GM23338 (cell line): ENCODE data around the gene FRMD3. TPM values are rescaled to one million over a fixed set of nuclear protein-coding genes. Genes with fewer than 3 reads are reported as not detected.

Experiments
- ATAC-seq: fragments of 200-7000 bp; cut with Tn5 transposase; 3 replicates; pipeline ENCODE4 v1.9.1; 2020
- DNase-seq: peaks from one replicate; pipeline ENCODE4 v3.0.0-alpha.2; 2015; ENCODE audit warnings: low spot score
- H2AFZ ChIP-seq: fragments of 200-600 bp; sonication (generic); 2 replicates; pipeline ENCODE4 v1.8.0; 2016; ENCODE audit warnings: antibody characterized with exemption, mild to moderate bottlenecking, moderate library complexity
- H3F3A ChIP-seq: fragments of 200-600 bp; sonication (generic); replicated peaks from 2 replicates; pipeline ENCODE4 v1.8.0; 2017; ENCODE audit warnings: antibody characterized with exemption, mixed run types, low read depth
- H3K27ac ChIP-seq: fragments of 200-600 bp; sonication (generic); 2 replicates; pipeline ENCODE4 v1.6.1; 2016; ENCODE audit warnings: low read depth
- H3K27me3 ChIP-seq: fragments of 200-600 bp; sonication (generic); 2 replicates; pipeline ENCODE4 v1.8.0; 2016; ENCODE audit warnings: mild to moderate bottlenecking, mixed run types, moderate library complexity; ENCODE audit not compliant: insufficient read depth
- H3K36me3 ChIP-seq: fragments of 200-600 bp; sonication (generic); 2 replicates; pipeline ENCODE4 v1.8.0; 2016; ENCODE audit warnings: mild to moderate bottlenecking; ENCODE audit not compliant: insufficient read depth
- H3K4me1 ChIP-seq: fragments of 200-600 bp; sonication (generic); 2 replicates; pipeline ENCODE4 v1.8.0; 2016; ENCODE audit warnings: mild to moderate bottlenecking, moderate library complexity; ENCODE audit not compliant: insufficient read depth
- H3K4me2 ChIP-seq: fragments of 200-600 bp; sonication (generic); 2 replicates; pipeline ENCODE4 v1.7.1; 2017; ENCODE audit warnings: mixed run types
- H3K4me3 ChIP-seq: fragments of 200-600 bp; sonication (generic); 2 replicates; pipeline ENCODE4 v1.6.1; 2016; ENCODE audit warnings: mixed run types
- H3K79me2 ChIP-seq: fragments of 200-600 bp; sonication (generic); replicated peaks from 2 replicates; pipeline ENCODE4 v1.8.0; 2017; ENCODE audit warnings: mild to moderate bottlenecking; ENCODE audit not compliant: insufficient read depth
- H3K9me2 ChIP-seq: fragments of 200-600 bp; sonication (generic); 2 replicates; pipeline ENCODE4 v1.8.0; 2017; ENCODE audit not compliant: insufficient read depth
- H4K20me1 ChIP-seq: fragments of 200-600 bp; sonication (generic); replicated peaks from 2 replicates; pipeline ENCODE4 v1.8.0; 2017; ENCODE audit warnings: mild to moderate bottlenecking; ENCODE audit not compliant: insufficient read depth
- H3K27ac Mint-ChIP-seq: 2 replicates; pipeline ENCODE4 v1.8.0; 2020; ENCODE audit warnings: inconsistent platforms, mild to moderate bottlenecking, moderate library complexity, mixed read lengths
- H3K27me3 Mint-ChIP-seq: 3 replicates; pipeline ENCODE4 v1.8.0; 2022; ENCODE audit warnings: low read depth, mild to moderate bottlenecking, moderate library complexity, mixed read lengths, inconsistent platforms; ENCODE audit not compliant: insufficient read depth, poor library complexity
- H3K36me3 Mint-ChIP-seq: 3 replicates; pipeline ENCODE4 v1.8.0; 2021; ENCODE audit warnings: low read depth, mild to moderate bottlenecking, inconsistent platforms, moderate library complexity, mixed read lengths
- H3K4me1 Mint-ChIP-seq: 3 replicates; pipeline ENCODE4 v1.8.0; 2020; ENCODE audit warnings: mild to moderate bottlenecking, inconsistent platforms, mixed read lengths
- H3K4me3 Mint-ChIP-seq: 3 replicates; pipeline ENCODE4 v1.8.0; 2021; ENCODE audit warnings: moderate library complexity, mild to moderate bottlenecking, inconsistent platforms, mixed read lengths
- H3K9me3 Mint-ChIP-seq: 3 replicates; pipeline ENCODE4 v1.8.0; 2020; ENCODE audit warnings: moderate library complexity, mild to moderate bottlenecking, inconsistent platforms, mixed read lengths
- CREB1 ChIP-seq: fragments of 250-450 bp; sonication (Bioruptor Pico); IDR thresholded peaks from 2 replicates; pipeline ENCODE4 v1.5.0; 2020; ENCODE audit warnings: low read depth, mild to moderate bottlenecking, moderate library complexity
- EZH2 ChIP-seq: fragments of 200-600 bp; sonication (generic); IDR thresholded peaks from one replicate; pipeline ENCODE4 v1.8.0; 2017; ENCODE audit warnings: antibody characterized with exemption, mild to moderate bottlenecking, low read depth; ENCODE audit not compliant: unreplicated experiment
- EZH2phosphoT487 ChIP-seq: fragments of 200-600 bp; sonication (generic); IDR thresholded peaks from one replicate; pipeline ENCODE4 v1.8.1; 2018; ENCODE audit warnings: antibody characterized with exemption; ENCODE audit not compliant: unreplicated experiment
- JUNB ChIP-seq: IDR thresholded peaks from one replicate; pipeline ENCODE4 v1.6.1; 2016; ENCODE audit warnings: antibody characterized with exemption; ENCODE audit not compliant: unreplicated experiment
- NANOG ChIP-seq: IDR thresholded peaks from 2 replicates; pipeline ENCODE4 v1.6.1; 2016; ENCODE audit warnings: antibody characterized with exemption, borderline replicate concordance
- POLR2AphosphoS5 ChIP-seq: IDR thresholded peaks from 2 replicates; pipeline ENCODE4 v1.6.1; 2016; ENCODE audit warnings: antibody characterized with exemption, low read depth
- STAT1 ChIP-seq: IDR thresholded peaks from one replicate; pipeline ENCODE4 v1.6.1; 2016; ENCODE audit warnings: antibody characterized with exemption; ENCODE audit not compliant: unreplicated experiment
- ZNF114 ChIP-seq: fragments of 250-450 bp; sonication (Bioruptor Pico); IDR thresholded peaks from 2 replicates; pipeline ENCODE4 v1.5.0; 2020; ENCODE audit warnings: mild to moderate bottlenecking, moderate library complexity
- ZNF331 ChIP-seq: fragments of 250-450 bp; sonication (Bioruptor Pico); IDR thresholded peaks from 2 replicates; pipeline ENCODE4 v1.5.0; 2020; ENCODE audit warnings: low read depth, mild to moderate bottlenecking, moderate library complexity
- polyA plus RNA-seq: library from polyadenylated mRNA; unstranded; fragments of >200 nt; fragmentation: Nextera tagmentation; extraction: Ambion mirVana; gene quantifications from 2 replicates; pipeline ENCODE4 v1.2.1, GENCODE V29; 2016
- total RNA-seq: library from RNA; depleted of rRNA; stranded (reverse); fragments of >200 nt; shearing (Covaris generic); gene quantifications from 2 replicates; pipeline ENCODE4 v1.2.3, GENCODE V29; 2014
- TF ChIP-seq, protein P1 (sequence below), 2 experiments: fragments of 200-600 bp in 1 of 2; sonication (generic) in 1 of 2; conservative IDR thresholded peaks; 2 replicates each; pipeline versions ENCODE4 v1.5.1 to v1.6.1; 2016 to 2017; ENCODE audit warnings: antibody characterized with exemption in 2 of 2, low read depth in 2 of 2, mild to moderate bottlenecking in 2 of 2, moderate library complexity in 1 of 2
- TF ChIP-seq, protein P2 (sequence below): fragments of 250-450 bp; sonication (Bioruptor Pico); IDR thresholded peaks from 2 replicates; pipeline ENCODE4 v1.5.0; 2020; ENCODE audit warnings: mild to moderate bottlenecking, moderate library complexity
- TF ChIP-seq, protein P3 (sequence below): IDR thresholded peaks from 2 replicates; pipeline ENCODE4 v1.6.1; 2016; ENCODE audit warnings: antibody characterized with exemption
- TF ChIP-seq, protein P4 (sequence below): IDR thresholded peaks from one replicate; pipeline ENCODE4 v1.6.1; 2018; ENCODE audit warnings: antibody characterized with exemption; ENCODE audit not compliant: unreplicated experiment

The FRMD3 gene
- total and polyA plus RNA-seq, 2 experiments from 2014 or later, result 0.47 to 1.2 TPM

DNA sequence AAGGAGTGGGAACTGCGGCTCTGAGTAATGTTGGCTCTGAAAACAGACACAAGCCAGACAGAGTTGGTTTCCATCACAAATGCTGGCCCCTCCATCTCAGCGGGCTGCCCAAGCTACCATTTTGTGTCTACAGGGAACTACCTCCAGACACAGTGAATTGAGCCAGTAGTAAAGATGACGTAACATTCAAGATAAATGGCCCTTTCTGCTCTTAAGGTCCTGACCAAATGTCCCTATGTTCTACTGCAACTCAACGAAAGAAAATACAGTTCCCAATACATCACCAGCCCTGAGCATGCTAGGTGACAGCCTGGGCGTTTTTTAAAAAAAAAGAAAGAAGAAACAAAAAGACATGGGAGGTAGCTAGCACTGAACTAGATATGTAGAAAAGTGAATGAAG lies 247.5 kb downstream of the FRMD3 start:
- no peak overlapping the region for H3K4me2 ChIP-seq
- peaks cover 6% of the 10 kb centered on the region; the same call in 1 of the 2 replicates for H3K9me2 ChIP-seq
- H3K9me3 Mint-ChIP-seq, result no peaks in the 10 kb centered on the region
- H3K36me3 Mint-ChIP-seq, result no peaks in the 10 kb centered on the region; the same call in 2 of the 3 replicates
- H3K4me3 ChIP-seq, result no peak overlapping the region
- H3K79me2 ChIP-seq, result no peaks in the 10 kb centered on the region
- no peaks in the 10 kb centered on the region for H3F3A ChIP-seq
- no peak for TF ChIP-seq NANOG
- TF ChIP-seq POLR2AphosphoS5, result no peak
- TF ChIP-seq STAT1, result no peak
- TF ChIP-seq EZH2phosphoT487, result no peak
- no peak for TF ChIP-seq ZNF331 (CRISPR knock-in tag)
- no peak for TF ChIP-seq ZNF114 (CRISPR knock-in tag)
- TF ChIP-seq, protein P1, sequence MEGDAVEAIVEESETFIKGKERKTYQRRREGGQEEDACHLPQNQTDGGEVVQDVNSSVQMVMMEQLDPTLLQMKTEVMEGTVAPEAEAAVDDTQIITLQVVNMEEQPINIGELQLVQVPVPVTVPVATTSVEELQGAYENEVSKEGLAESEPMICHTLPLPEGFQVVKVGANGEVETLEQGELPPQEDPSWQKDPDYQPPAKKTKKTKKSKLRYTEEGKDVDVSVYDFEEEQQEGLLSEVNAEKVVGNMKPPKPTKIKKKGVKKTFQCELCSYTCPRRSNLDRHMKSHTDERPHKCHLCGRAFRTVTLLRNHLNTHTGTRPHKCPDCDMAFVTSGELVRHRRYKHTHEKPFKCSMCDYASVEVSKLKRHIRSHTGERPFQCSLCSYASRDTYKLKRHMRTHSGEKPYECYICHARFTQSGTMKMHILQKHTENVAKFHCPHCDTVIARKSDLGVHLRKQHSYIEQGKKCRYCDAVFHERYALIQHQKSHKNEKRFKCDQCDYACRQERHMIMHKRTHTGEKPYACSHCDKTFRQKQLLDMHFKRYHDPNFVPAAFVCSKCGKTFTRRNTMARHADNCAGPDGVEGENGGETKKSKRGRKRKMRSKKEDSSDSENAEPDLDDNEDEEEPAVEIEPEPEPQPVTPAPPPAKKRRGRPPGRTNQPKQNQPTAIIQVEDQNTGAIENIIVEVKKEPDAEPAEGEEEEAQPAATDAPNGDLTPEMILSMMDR (conservative IDR thresholded peaks at IDR 0.05; ENCODE audit: low read depth in 2 of 2), result no peak
- TF ChIP-seq, protein P2, sequence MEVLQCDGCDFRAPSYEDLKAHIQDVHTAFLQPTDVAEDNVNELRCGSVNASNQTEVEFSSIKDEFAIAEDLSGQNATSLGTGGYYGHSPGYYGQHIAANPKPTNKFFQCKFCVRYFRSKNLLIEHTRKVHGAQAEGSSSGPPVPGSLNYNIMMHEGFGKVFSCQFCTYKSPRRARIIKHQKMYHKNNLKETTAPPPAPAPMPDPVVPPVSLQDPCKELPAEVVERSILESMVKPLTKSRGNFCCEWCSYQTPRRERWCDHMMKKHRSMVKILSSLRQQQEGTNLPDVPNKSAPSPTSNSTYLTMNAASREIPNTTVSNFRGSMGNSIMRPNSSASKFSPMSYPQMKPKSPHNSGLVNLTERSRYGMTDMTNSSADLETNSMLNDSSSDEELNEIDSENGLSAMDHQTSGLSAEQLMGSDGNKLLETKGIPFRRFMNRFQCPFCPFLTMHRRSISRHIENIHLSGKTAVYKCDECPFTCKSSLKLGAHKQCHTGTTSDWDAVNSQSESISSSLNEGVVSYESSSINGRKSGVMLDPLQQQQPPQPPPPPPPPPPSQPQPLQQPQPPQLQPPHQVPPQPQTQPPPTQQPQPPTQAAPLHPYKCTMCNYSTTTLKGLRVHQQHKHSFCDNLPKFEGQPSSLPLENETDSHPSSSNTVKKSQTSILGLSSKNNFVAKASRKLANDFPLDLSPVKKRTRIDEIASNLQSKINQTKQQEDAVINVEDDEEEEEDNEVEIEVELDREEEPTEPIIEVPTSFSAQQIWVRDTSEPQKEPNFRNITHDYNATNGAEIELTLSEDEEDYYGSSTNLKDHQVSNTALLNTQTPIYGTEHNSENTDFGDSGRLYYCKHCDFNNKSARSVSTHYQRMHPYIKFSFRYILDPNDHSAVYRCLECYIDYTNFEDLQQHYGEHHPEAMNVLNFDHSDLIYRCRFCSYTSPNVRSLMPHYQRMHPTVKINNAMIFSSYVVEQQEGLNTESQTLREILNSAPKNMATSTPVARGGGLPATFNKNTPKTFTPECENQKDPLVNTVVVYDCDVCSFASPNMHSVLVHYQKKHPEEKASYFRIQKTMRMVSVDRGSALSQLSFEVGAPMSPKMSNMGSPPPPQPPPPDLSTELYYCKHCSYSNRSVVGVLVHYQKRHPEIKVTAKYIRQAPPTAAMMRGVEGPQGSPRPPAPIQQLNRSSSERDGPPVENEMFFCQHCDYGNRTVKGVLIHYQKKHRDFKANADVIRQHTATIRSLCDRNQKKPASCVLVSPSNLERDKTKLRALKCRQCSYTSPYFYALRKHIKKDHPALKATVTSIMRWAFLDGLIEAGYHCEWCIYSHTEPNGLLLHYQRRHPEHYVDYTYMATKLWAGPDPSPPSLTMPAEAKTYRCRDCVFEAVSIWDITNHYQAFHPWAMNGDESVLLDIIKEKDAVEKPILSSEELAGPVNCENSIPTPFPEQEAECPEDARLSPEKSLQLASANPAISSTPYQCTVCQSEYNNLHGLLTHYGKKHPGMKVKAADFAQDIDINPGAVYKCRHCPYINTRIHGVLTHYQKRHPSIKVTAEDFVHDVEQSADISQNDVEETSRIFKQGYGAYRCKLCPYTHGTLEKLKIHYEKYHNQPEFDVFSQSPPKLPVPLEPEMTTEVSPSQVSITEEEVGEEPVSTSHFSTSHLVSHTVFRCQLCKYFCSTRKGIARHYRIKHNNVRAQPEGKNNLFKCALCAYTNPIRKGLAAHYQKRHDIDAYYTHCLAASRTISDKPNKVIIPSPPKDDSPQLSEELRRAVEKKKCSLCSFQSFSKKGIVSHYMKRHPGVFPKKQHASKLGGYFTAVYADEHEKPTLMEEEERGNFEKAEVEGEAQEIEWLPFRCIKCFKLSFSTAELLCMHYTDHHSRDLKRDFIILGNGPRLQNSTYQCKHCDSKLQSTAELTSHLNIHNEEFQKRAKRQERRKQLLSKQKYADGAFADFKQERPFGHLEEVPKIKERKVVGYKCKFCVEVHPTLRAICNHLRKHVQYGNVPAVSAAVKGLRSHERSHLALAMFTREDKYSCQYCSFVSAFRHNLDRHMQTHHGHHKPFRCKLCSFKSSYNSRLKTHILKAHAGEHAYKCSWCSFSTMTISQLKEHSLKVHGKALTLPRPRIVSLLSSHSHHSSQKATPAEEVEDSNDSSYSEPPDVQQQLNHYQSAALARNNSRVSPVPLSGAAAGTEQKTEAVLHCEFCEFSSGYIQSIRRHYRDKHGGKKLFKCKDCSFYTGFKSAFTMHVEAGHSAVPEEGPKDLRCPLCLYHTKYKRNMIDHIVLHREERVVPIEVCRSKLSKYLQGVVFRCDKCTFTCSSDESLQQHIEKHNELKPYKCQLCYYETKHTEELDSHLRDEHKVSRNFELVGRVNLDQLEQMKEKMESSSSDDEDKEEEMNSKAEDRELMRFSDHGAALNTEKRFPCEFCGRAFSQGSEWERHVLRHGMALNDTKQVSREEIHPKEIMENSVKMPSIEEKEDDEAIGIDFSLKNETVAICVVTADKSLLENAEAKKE, result no peak
- no peak for TF ChIP-seq CREB1 (CRISPR knock-in tag)
- no peak for TF ChIP-seq JUNB
- TF ChIP-seq, protein P3, sequence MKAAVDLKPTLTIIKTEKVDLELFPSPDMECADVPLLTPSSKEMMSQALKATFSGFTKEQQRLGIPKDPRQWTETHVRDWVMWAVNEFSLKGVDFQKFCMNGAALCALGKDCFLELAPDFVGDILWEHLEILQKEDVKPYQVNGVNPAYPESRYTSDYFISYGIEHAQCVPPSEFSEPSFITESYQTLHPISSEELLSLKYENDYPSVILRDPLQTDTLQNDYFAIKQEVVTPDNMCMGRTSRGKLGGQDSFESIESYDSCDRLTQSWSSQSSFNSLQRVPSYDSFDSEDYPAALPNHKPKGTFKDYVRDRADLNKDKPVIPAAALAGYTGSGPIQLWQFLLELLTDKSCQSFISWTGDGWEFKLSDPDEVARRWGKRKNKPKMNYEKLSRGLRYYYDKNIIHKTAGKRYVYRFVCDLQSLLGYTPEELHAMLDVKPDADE, result no peak
- no peak for TF ChIP-seq EZH2
- TF ChIP-seq, protein P4, sequence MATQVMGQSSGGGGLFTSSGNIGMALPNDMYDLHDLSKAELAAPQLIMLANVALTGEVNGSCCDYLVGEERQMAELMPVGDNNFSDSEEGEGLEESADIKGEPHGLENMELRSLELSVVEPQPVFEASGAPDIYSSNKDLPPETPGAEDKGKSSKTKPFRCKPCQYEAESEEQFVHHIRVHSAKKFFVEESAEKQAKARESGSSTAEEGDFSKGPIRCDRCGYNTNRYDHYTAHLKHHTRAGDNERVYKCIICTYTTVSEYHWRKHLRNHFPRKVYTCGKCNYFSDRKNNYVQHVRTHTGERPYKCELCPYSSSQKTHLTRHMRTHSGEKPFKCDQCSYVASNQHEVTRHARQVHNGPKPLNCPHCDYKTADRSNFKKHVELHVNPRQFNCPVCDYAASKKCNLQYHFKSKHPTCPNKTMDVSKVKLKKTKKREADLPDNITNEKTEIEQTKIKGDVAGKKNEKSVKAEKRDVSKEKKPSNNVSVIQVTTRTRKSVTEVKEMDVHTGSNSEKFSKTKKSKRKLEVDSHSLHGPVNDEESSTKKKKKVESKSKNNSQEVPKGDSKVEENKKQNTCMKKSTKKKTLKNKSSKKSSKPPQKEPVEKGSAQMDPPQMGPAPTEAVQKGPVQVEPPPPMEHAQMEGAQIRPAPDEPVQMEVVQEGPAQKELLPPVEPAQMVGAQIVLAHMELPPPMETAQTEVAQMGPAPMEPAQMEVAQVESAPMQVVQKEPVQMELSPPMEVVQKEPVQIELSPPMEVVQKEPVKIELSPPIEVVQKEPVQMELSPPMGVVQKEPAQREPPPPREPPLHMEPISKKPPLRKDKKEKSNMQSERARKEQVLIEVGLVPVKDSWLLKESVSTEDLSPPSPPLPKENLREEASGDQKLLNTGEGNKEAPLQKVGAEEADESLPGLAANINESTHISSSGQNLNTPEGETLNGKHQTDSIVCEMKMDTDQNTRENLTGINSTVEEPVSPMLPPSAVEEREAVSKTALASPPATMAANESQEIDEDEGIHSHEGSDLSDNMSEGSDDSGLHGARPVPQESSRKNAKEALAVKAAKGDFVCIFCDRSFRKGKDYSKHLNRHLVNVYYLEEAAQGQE, result no peak
- H3K27me3 Mint-ChIP-seq, result peaks cover 5% of the 10 kb centered on the region
- DNase-seq, result no peak
- no peak overlapping the region for H3K27ac Mint-ChIP-seq
- no peak overlapping the region for H2AFZ ChIP-seq
- H3K4me3 Mint-ChIP-seq, result no peak overlapping the region
- H3K4me1 Mint-ChIP-seq, result peaks cover 3% of the 10 kb centered on the region; the same call in 1 of the 3 replicates
- no peaks in the 10 kb centered on the region for H3K27me3 ChIP-seq
- ATAC-seq, result no peak
- H3K36me3 ChIP-seq, result no peaks in the 10 kb centered on the region
- no peak overlapping the region for H3K27ac ChIP-seq
- H4K20me1 ChIP-seq, result no peaks in the 10 kb centered on the region
- H3K4me1 ChIP-seq, result no peaks in the 10 kb centered on the region
